ENCODE results near the gene HSDL2. TPM values are rescaled to one million over a fixed set of nuclear protein-coding genes. Genes with fewer than 3 reads are reported as not detected.
"Not testable (repeated sequence)": the region's sequence is repeated elsewhere in the genome, so short reads cannot be mapped to it uniquely, and the experiment has no call there.

Gene HSDL2
- total and polyA plus RNA-seq, 8 donors, result 9.4 to 20.4 (median 14.1) TPM

- FAIRE-seq (no peak), DNase-seq (no peak)
These were observed 4.8 kb downstream of the HSDL2 start for GRCh38 chr9:112384690-112385089.

GRCh38 chr9:112387115-112387514 is 7.2 kb downstream of the HSDL2 start:
- no peak for TF ChIP-seq CTCF (IDR thresholded peaks at IDR 0.05)

More at GRCh38 chr9:112384690-112385089, 4.8 kb downstream of the HSDL2 start:
- Histone ChIP-seq H3K27me3 (no peaks in the 10 kb centered on the region), H3K27ac (no peak overlapping the region), H3K9me3 (no peaks in the 10 kb centered on the region), H3K4me3 (no peak overlapping the region), H3K36me3 (no peaks in the 10 kb centered on the region), H3K4me1 (peaks cover 0 to 24% (median 11%) of the 10 kb centered on the region in 3 donors)
- no peak for ATAC-seq
- intact Hi-C loops (cut with DNase I), result no loop called here
- 41 to 54% methylated on average over 5 of the region's 5 CpGs for WGBS, 2 donors
- TF ChIP-seq CTCF (IDR thresholded peaks at IDR 0.05), result no peak

GRCh38 chr9:112389897-112390296 is 10.0 kb downstream of the HSDL2 start:
- intact Hi-C loops (cut with DNase I); H3K4me3 ChIP-seq; H3K27me3 ChIP-seq; H3K9me3 ChIP-seq; DNase-seq; ATAC-seq; H3K27ac ChIP-seq; FAIRE-seq; H3K36me3 ChIP-seq; H3K4me1 ChIP-seq: not testable (repeated sequence)
- WGBS, 2 donors, result 99% methylated on average over 3 of the region's 3 CpGs

More at GRCh38 chr9:112387115-112387514, 7.2 kb downstream of the HSDL2 start:
- DNase-seq (no peak), ATAC-seq (no peak), FAIRE-seq (no peak)
- Histone ChIP-seq H3K27me3 (no peaks in the 10 kb centered on the region), H3K9me3 (no peaks in the 10 kb centered on the region), H3K36me3 (no peaks in the 10 kb centered on the region), H3K4me1 (peaks cover 0 to 24% (median 11%) of the 10 kb centered on the region in 3 donors), H3K27ac (no peak overlapping the region), H3K4me3 (no peak overlapping the region)
- intact Hi-C loops (cut with DNase I), result no loop called here
- WGBS, 2 donors, result 94 to 97% methylated on average over 3 of the region's 3 CpGs

GRCh38 chr9:112391936-112392560 is 12.1 kb downstream of the HSDL2 start:
- H3K36me3 ChIP-seq; ATAC-seq; H3K9me3 ChIP-seq; H3K27ac ChIP-seq; intact Hi-C loops (cut with DNase I); H3K4me1 ChIP-seq; H3K4me3 ChIP-seq; H3K27me3 ChIP-seq; FAIRE-seq; DNase-seq: not testable (repeated sequence)
- 82 to 89% methylated on average over 4 of the region's 4 CpGs for WGBS, 2 donors

- 79 to 80% methylated on average over 5 of the region's 5 CpGs for WGBS, 2 donors
- ATAC-seq; intact Hi-C loops (cut with DNase I): not testable (repeated sequence)
These were observed 13.2 kb downstream of the HSDL2 start for GRCh38 chr9:112393146-112393545.

GRCh38 chr9:112396416-112396815 is 16.5 kb downstream of the HSDL2 start:
- no peak for ATAC-seq
- H3K36me3 ChIP-seq, result no peaks in the 10 kb centered on the region
- intact Hi-C loops (cut with DNase I), result no loop called here

More at GRCh38 chr9:112393146-112393545, 13.2 kb downstream of the HSDL2 start:
- FAIRE-seq, H3K9me3 ChIP-seq, H3K4me1 ChIP-seq, H3K27ac ChIP-seq, H3K4me3 ChIP-seq, DNase-seq, H3K27me3 ChIP-seq, H3K36me3 ChIP-seq: not testable (repeated sequence)

More at GRCh38 chr9:112396416-112396815, 16.5 kb downstream of the HSDL2 start:
- no peak for DNase-seq
- Histone ChIP-seq H3K27me3 (no peaks in the 10 kb centered on the region), H3K4me3 (no peak overlapping the region), H3K9me3 (no peaks in the 10 kb centered on the region), H3K27ac (no peak overlapping the region), H3K4me1 (no peaks in the 10 kb centered on the region)
- FAIRE-seq, result no peak
- TF ChIP-seq CTCF (IDR thresholded peaks at IDR 0.05), result no peak
- WGBS, 2 donors, result 88 to 96% methylated on average over 6 of the region's 6 CpGs

Data from pancreas (tissue), 10 donors.